Measurements from ENCODE around the gene RAB1A. TPM values are rescaled to one million over a fixed set of nuclear protein-coding genes. Genes with fewer than 3 reads are reported as not detected.

RAB1A gene
- polyA plus RNA-seq, 1 donor (not counting 4 experiments of a cell fraction or from before 2014, with no cell fraction given): 274 TPM

- H3K79me2 ChIP-seq (ENCODE audit: control insufficient read depth, insufficient read depth, low read length): peaks cover 84% of the 10 kb centered on the region
- DNase-seq (ENCODE audit: low read depth, low spot score): no peak
Observed at GRCh38 chr2:65098741-65099140, 31.2 kb downstream of the RAB1A start.

GRCh38 chr2:65097844-65098243, 32.1 kb downstream of the RAB1A start:
- peaks cover 7% of the 10 kb centered on the region for H4K20me1 ChIP-seq (ENCODE audit: control insufficient read depth, extremely low read depth, insufficient read depth, low read length)
- H3K27ac ChIP-seq (ENCODE audit: control insufficient read depth, insufficient read depth, low read length): no peak overlapping the region
- H3K79me2 ChIP-seq (ENCODE audit: control insufficient read depth, insufficient read depth, low read length): peaks cover 83% of the 10 kb centered on the region
- no peak overlapping the region for H3K4me3 ChIP-seq (ENCODE audit: control insufficient read depth in 2 of 3, extremely low read depth in 1 of 3, insufficient read depth in 2 of 3, low read depth in 1 of 3, low read length in 3 of 3)
- dilution Hi-C loops (cut with MboI; ENCODE audit: extremely low pct_ligation_motif_present, low sequenced_read_pairs): no loop called here
- no peaks in the 10 kb centered on the region for H3K9me1 ChIP-seq (ENCODE audit: control insufficient read depth, extremely low read depth, insufficient read depth, low read length)
- no peak overlapping the region for H3K9ac ChIP-seq (ENCODE audit: control insufficient read depth, extremely low read depth, insufficient read depth, low read length)
- no peaks in the 10 kb centered on the region for H3K9me3 ChIP-seq (ENCODE audit: control insufficient read depth, low read depth, low read length)
- no peak overlapping the region for H3K4me2 ChIP-seq (ENCODE audit: control insufficient read depth, extremely low read depth, insufficient read depth, low read depth, low read length)
- peaks cover 13 to 14% of the 10 kb centered on the region in 2 experiments for H3K36me3 ChIP-seq (ENCODE audit: control insufficient read depth in 2 of 2, extremely low read depth in 1 of 2, insufficient read depth in 2 of 2, low read length in 2 of 2)
- no peaks in the 10 kb centered on the region for H3K4me1 ChIP-seq (ENCODE audit: control insufficient read depth, extremely low read depth, insufficient read depth, low read length)
- FAIRE-seq (no peak), DNase-seq (ENCODE audit: low read depth, low spot score) (no peak)
- no peak for TF ChIP-seq EZH2 (IDR thresholded peaks at IDR 0.05; ENCODE audit: low read length)
- no peak for TF ChIP-seq CTCF (optimal IDR thresholded peaks at IDR 0.05 in 1 of 3, IDR thresholded peaks at IDR 0.05 in 1 of 3, conservative IDR thresholded peaks at IDR 0.05 in 1 of 3; ENCODE audit: extremely low read depth in 1 of 3, insufficient read depth in 2 of 3, low read length in 3 of 3)
- H2AFZ ChIP-seq (ENCODE audit: control insufficient read depth, low read length): no peak overlapping the region
- H3K27me3 ChIP-seq (ENCODE audit: control insufficient read depth, extremely low read depth, insufficient read depth, low read length): no peaks in the 10 kb centered on the region

More at GRCh38 chr2:65098741-65099140, 31.2 kb downstream of the RAB1A start:
- peaks cover 13 to 14% of the 10 kb centered on the region in 2 experiments for H3K36me3 ChIP-seq (ENCODE audit: control insufficient read depth in 2 of 2, extremely low read depth in 1 of 2, insufficient read depth in 2 of 2, low read length in 2 of 2)
- no peaks in the 10 kb centered on the region for H3K9me3 ChIP-seq (ENCODE audit: control insufficient read depth, low read depth, low read length)
- H3K4me1 ChIP-seq (ENCODE audit: control insufficient read depth, extremely low read depth, insufficient read depth, low read length): no peaks in the 10 kb centered on the region
- peaks cover 7% of the 10 kb centered on the region for H4K20me1 ChIP-seq (ENCODE audit: control insufficient read depth, extremely low read depth, insufficient read depth, low read length)
- H3K4me3 ChIP-seq (ENCODE audit: control insufficient read depth in 2 of 3, extremely low read depth in 1 of 3, insufficient read depth in 2 of 3, low read depth in 1 of 3, low read length in 3 of 3): no peak overlapping the region
- TF ChIP-seq CTCF (optimal IDR thresholded peaks at IDR 0.05 in 1 of 3, IDR thresholded peaks at IDR 0.05 in 1 of 3, conservative IDR thresholded peaks at IDR 0.05 in 1 of 3; ENCODE audit: extremely low read depth in 1 of 3, insufficient read depth in 2 of 3, low read length in 3 of 3) (no peak), EZH2 (IDR thresholded peaks at IDR 0.05; ENCODE audit: low read length) (no peak)
- H3K27ac ChIP-seq (ENCODE audit: control insufficient read depth, insufficient read depth, low read length): no peak overlapping the region
- H3K4me2 ChIP-seq (ENCODE audit: control insufficient read depth, extremely low read depth, insufficient read depth, low read depth, low read length): no peak overlapping the region
- no peaks in the 10 kb centered on the region for H3K27me3 ChIP-seq (ENCODE audit: control insufficient read depth, extremely low read depth, insufficient read depth, low read length)
- FAIRE-seq: no peak
- H2AFZ ChIP-seq (ENCODE audit: control insufficient read depth, low read length): no peak overlapping the region
- H3K9ac ChIP-seq (ENCODE audit: control insufficient read depth, extremely low read depth, insufficient read depth, low read length): no peak overlapping the region
- H3K9me1 ChIP-seq (ENCODE audit: control insufficient read depth, extremely low read depth, insufficient read depth, low read length): no peaks in the 10 kb centered on the region
- dilution Hi-C loops (cut with MboI; ENCODE audit: extremely low pct_ligation_motif_present, low sequenced_read_pairs): no loop called here
